ENCODE measurements around the gene PAIP1. TPM values are rescaled to one million over a fixed set of nuclear protein-coding genes. Genes with fewer than 3 reads are reported as not detected.
"Not testable (repeated sequence)": the region's sequence is repeated elsewhere in the genome, so short reads cannot be mapped to it uniquely, and the experiment has no call there.

Gene PAIP1
- total and polyA plus RNA-seq, 8 donors, result 3.8 to 93.6 (median 50.8) TPM

DNA sequence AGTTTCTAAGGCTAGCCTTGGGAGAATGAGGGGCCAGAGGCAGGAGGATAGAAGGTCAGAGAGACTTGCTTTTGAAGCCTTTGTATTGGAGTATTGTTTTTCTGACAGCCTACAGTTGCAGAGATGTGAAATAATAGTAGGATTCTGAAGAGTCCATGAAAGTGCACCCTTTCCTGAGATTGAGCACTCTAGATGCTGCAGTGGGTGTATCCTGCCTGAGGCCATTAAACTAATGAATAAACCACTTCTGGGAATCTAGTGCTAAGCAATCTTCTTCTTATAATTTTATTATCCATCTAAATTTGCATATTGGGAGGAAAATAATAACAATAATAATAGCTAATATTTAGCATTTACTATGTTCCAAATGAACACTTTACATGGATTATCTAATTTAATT is 26.8 kb upstream of the PAIP1 start:
- Histone ChIP-seq H3K27ac (no peak overlapping the region), H3K36me3 (peaks cover 0 to 5% (median 0%) of the 10 kb centered on the region in 4 donors), H3K4me1 (peaks cover 0 to 9% (median 0%) of the 10 kb centered on the region in 4 donors), H3K4me3 (no peak overlapping the region), H3K9me3 (no peaks in the 10 kb centered on the region), H3K27me3 (no peaks in the 10 kb centered on the region)
- TF ChIP-seq POLR2A (IDR thresholded peaks at IDR 0.05) (no peak), EP300 (IDR thresholded peaks at IDR 0.05) (no peak), POLR2AphosphoS5 (IDR thresholded peaks at IDR 0.05) (no peak), CTCF (IDR thresholded peaks at IDR 0.05) (no peak)
- intact Hi-C loops (cut with DNase I; ENCODE audit: low total_unique reads), result no loop called here
- no peak for DNase-seq

GRCh38 chr5:43582082-43583005 is 25.5 kb upstream of the PAIP1 start:
- 57 to 76% (median 65%) methylated on average over 4 of the region's 4 CpGs for WGBS, 5 donors
- Histone ChIP-seq H3K36me3 (peaks cover 0 to 5% (median 0%) of the 10 kb centered on the region in 4 donors), H3K27me3 (no peaks in the 10 kb centered on the region), H3K4me3 (no peak overlapping the region), H3K4me1 (peaks cover 0 to 9% (median 0%) of the 10 kb centered on the region in 4 donors), H3K9me3 (no peaks in the 10 kb centered on the region), H3K27ac (no peak overlapping the region)
- intact Hi-C loops (cut with DNase I; ENCODE audit: low total_unique reads), result no loop called here
- no peak for DNase-seq
- TF ChIP-seq CTCF (IDR thresholded peaks at IDR 0.05) (no peak), EP300 (IDR thresholded peaks at IDR 0.05) (no peak)

DNA sequence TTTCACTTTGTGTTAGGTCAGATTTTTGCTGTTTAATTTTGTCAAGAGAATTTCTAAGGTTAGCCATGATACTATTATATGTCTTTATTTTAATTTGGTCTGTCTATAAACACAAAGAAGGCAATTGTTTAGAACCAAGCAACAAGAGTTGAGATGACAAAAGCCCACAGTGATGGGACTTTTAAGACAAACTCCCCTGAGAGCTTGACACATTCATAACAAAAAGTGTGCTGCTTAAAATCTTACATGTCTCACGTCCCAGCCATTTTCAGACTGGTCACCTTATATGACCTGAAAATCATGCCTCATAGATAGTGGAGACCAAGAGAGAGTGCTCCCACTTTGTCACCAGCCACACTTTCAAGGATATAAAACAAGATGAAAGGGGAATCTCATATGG is 24.5 kb upstream of the PAIP1 start:
- no peak for DNase-seq
- peaks cover 0 to 5% (median 0%) of the 10 kb centered on the region in 4 donors for H3K36me3 ChIP-seq
- H3K4me3 ChIP-seq, result no peak overlapping the region
- H3K9me3 ChIP-seq, result no peaks in the 10 kb centered on the region
- no peak for TF ChIP-seq POLR2AphosphoS5 (IDR thresholded peaks at IDR 0.05)
- TF ChIP-seq POLR2A (IDR thresholded peaks at IDR 0.05), result no peak
- no peak for TF ChIP-seq CTCF (IDR thresholded peaks at IDR 0.05)
- no peak for TF ChIP-seq EP300 (IDR thresholded peaks at IDR 0.05)
- peaks cover 0 to 9% (median 0%) of the 10 kb centered on the region in 4 donors for H3K4me1 ChIP-seq
- H3K27me3 ChIP-seq, result no peaks in the 10 kb centered on the region
- WGBS, 5 donors, result 69 to 91% (median 89%) methylated on average over 1 of the region's 1 CpG
- no peak overlapping the region for H3K27ac ChIP-seq
- intact Hi-C loops (cut with DNase I; ENCODE audit: low total_unique reads), result no loop called here

GRCh38 chr5:43580402-43581210 is 23.7 kb upstream of the PAIP1 start:
- H3K9me3 ChIP-seq; H3K4me1 ChIP-seq; DNase-seq; H3K36me3 ChIP-seq; H3K27ac ChIP-seq; intact Hi-C loops (cut with DNase I; ENCODE audit: low total_unique reads); H3K4me3 ChIP-seq; H3K27me3 ChIP-seq: not testable (repeated sequence)
- 86 to 90% (median 89%) methylated on average over 10 of the region's 10 CpGs for WGBS, 5 donors

Measured in stomach (tissue), 9 donors.